ENCODE measurements around the gene MTMR2.

Gene MTMR2

GRCh38 chr11:95923728-95924413, at the start of gene MTMR2:
MTMR2 (minus strand) TSS chr11:95924107; CDS start chr11:95923954, 153 bp downstream.
- peak; percentile 79 for DNase-seq

DNA sequence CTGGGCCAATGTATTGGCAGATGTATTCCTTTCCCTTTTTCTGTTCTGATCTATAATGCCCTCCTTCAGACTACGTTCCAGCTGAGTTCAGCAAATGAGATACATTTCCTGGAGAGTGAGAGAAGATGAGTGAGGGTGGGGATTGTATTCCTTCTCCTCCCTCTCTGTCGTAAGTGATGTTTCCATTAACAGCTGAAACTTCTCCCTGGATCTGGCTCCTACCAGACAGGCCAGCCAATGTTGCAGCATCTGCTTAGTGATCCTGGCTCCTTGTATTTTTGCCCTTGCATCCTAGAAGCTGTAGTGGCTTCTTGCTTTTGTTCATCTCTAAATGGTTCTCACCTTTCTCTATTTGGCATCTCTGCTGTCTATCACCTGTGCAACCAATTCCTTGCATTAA, 48.2 kb upstream of the MTMR2 start:
- DNase-seq, result no peak

DNA sequence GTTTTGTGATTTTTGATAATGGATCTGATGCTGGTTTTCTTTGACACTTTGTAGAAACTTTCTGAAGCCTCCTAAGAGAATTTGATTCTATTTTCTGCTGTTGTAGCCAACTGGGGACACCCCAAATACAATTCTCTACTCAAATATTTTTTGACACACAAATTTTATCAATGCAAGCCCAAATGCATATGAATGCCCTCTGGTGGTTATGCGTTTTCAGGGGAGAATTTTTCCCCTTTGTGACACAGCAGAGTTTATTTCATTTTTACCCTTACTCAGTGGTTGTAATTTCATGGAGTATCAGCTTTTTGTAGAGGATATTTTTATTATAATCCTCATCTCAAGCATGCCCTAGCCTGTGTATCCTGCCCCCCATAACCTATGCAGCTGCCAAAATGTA, 44.7 kb upstream of the MTMR2 start:
- peak; percentile 22 for DNase-seq

- DNase-seq, result no peak
These were observed 40.4 kb upstream of the MTMR2 start for GRCh38 chr11:95964281-95964680.

- no peak for DNase-seq
These were observed 37.9 kb upstream of the MTMR2 start for GRCh38 chr11:95961758-95962157.

DNA sequence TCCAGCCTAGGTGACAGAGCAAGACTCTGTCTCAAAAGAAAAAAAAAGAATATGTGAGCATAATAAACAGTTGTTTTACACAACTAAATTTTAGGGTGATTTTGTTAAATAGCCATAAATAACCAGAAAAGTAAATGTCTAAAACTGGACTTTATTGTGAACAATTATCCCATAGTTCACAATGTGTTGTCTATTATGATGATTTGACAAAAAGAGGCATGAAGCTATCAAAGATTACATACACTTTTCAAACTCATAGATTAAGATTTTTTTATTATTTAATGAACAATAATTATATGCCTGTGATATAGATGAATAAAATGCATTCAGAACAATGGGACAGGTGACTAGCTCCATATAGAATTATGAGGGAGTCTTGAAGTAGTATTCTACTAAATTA, 27.0 kb upstream of the MTMR2 start:
- no peak for DNase-seq

DNA sequence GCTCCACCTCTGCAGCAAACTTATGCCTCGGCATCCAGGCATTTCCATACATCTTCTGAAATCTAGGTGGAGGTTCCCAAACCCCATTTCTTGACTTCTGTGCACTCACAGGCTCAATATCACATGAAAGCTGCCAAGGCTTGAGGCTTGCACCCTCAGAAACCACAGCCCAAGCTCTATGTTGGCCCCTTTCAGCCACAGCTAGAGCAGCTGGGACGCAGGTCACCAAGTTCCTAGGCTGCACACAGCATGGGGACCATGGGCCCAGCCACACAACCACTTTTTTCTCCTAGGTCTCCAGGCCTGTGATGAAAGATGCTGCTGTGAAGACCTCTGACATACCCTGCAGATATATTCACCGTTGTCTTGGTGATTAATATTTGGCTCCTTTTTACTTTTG, 24.7 kb upstream of the MTMR2 start:
- DNase-seq, result no peak

GRCh38 chr11:95944623-95945022, 20.7 kb upstream of the MTMR2 start:
- no peak for DNase-seq

- no peak for DNase-seq
These were observed 19.6 kb upstream of the MTMR2 start for GRCh38 chr11:95943546-95943945.

GRCh38 chr11:95939091-95939490, 15.2 kb upstream of the MTMR2 start:
- no peak for DNase-seq

DNA sequence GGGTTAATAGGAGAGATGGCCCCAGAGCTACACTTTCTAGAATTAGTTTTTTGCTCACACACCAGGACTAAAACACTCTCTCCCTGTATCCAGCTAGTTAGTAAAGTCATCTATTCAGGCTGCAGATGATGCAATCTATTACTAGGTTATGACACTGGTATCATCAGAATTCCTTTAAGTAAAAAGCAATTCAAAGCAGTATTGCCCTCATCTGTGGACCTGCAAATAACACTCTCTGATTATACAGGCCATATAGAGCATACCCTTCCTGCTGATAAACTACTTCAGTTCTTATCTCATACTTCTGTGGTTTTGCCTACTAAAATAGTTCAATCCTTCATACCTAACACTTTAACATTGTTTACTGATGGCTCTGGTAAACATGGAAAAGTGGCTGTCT, 13.5 kb upstream of the MTMR2 start:
- peak; percentile 14 for DNase-seq

GRCh38 chr11:95933594-95933993, 9.7 kb upstream of the MTMR2 start:
- DNase-seq, result no peak

DNA sequence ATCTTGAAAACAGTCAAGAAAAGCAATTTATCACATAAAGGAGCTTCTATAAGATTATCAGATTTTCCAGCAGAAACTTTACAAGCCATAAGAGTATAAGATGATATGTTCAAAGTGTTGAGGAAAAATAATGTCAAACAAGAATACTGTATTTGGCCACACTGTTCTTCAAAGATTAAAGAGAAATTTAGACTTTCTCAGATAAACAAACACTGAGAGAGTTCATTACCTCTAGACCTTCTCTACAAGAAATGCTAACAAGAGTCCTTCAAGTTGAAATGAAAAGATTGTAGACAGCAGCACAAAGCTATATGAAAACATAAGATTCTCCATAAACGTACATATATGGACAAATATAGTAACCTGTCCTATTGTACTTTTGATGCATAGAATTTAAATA, 8.0 kb upstream of the MTMR2 start:
- DNase-seq, result no peak

- DNase-seq, result no peak
These were observed 7.0 kb upstream of the MTMR2 start for GRCh38 chr11:95930948-95931347.

DNA sequence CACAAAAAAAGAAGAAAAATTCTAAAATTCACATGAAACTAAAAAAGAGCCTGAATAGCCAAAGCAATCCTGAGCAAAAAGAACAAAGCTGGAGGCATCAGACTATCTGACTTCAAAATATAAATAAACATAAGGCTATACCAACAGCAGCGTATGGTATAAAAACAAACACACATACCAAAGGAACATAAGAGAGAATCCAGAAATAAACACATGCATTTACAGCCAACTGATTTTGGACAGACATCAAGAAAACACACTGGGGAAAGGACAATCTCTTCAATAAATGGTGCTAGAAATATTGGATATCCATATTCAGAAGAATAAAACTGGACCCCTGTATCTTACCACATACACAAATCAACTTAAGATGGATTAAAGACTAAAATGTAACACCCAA, 2.8 kb upstream of the MTMR2 start:
- DNase-seq, result no peak

GRCh38 chr11:95925011-95925410, 1.1 kb upstream of the MTMR2 start:
- DNase-seq, result peak; percentile 16

- peak; percentile 30 for DNase-seq
These were observed 480 bp upstream of the MTMR2 start for GRCh38 chr11:95924414-95924760.

DNA sequence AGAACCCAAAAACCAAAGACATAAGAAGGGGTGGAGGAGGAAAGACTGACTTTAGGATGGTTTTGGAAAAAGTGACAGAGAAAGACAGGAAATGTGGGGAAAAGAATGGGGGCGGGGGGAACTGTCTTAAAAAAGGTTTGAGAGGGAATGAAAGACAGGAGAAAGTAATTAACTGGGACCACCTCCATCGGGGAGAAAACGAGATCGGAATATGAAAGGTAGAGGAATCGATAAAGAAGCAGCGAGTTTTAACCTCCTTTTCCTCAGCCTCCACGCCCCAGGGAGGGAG, 524 bp downstream of the MTMR2 start:
- no peak for DNase-seq

GRCh38 chr11:95922536-95923438, 1.1 kb downstream of the MTMR2 start:
- DNase-seq, result peak; percentile 11

GRCh38 chr11:95922099-95922498, 1.8 kb downstream of the MTMR2 start:
- peak; percentile 20 for DNase-seq

DNA sequence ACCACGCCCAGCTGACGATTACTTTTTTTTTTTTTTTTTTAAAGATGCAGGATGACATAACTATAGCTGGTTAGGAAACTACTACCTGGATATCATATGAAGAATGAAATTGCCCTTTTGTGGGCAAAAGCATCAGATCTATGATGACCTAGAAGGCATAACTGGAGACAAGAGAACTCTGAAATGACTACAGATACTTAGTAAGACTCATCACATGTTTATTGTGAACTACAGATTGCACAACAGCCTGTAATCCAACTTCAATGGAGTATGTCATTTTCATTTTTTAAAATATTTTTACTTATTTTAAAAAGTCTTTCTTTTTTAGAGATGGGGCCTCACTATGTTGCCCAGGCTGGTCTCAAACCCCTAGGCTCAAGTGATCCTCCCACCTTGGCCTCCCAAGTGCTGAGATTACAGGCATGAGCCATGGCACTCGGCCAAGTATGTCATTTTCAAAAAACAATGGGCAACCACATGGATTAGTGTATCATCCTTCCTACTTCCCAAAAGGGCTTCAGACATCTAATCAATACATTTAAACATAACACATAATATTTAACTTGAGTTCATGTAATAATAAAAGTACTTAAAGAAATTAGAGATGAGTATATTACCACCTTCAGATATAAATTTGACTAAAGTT, 3.3 kb downstream of the MTMR2 start:
- DNase-seq, result no peak

GRCh38 chr11:95919514-95919913, 4.4 kb downstream of the MTMR2 start:
- no peak for DNase-seq

- no peak for DNase-seq
These were observed 5.2 kb downstream of the MTMR2 start for GRCh38 chr11:95918720-95919119.

- no peak for DNase-seq
These were observed 5.9 kb downstream of the MTMR2 start for GRCh38 chr11:95918056-95918455.

Data from hematopoietic multipotent progenitor cell treated with erythropoietin and hydrocortisone succinate and interleukin-3 and kit ligand, for 6 days (in vitro differentiated cells).